Epithelial cell of prostate (primary cell): ENCODE data around the gene PRCP.

ENCODE experiments used
- DNase-seq: peaks from one replicate; pipeline ENCODE4 v3.0.0-alpha.2; 2011; ENCODE audit warnings: low read depth, low spot score
- H3K27ac ChIP-seq: fragments of 450-650 bp; 2 replicates; pipeline ENCODE4 v1.5.1; 2017; ENCODE audit warnings: mild to moderate bottlenecking

Gene PRCP

GRCh38 chr11:82792822-82793569, 107.2 kb downstream of the PRCP start:
- no peak overlapping the region for H3K27ac ChIP-seq
- no peak for DNase-seq

- H3K27ac ChIP-seq: no peak overlapping the region
- DNase-seq: no peak
Measured at GRCh38 chr11:82792319-82792718, 107.9 kb downstream of the PRCP start.

DNA sequence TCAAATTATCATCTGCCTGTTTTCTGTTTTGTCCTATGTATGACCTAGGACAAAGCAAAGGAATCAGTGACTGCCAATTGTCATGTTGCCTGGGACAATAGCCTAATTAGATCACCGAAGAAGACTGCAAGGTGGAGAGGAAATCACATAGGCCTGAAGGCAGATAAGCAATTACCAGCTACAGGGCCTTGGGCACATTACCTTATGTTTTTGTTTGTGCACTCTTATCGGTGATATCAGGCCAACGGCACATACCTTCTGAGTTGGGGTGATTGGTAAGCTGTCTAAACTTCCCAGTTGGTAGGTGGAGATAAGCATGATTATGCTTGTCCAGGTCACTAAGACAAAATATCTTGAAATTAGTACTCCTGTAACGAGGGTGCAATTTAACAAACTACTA, 108.5 kb downstream of the PRCP start:
- no peak overlapping the region for H3K27ac ChIP-seq
- no peak for DNase-seq

DNA sequence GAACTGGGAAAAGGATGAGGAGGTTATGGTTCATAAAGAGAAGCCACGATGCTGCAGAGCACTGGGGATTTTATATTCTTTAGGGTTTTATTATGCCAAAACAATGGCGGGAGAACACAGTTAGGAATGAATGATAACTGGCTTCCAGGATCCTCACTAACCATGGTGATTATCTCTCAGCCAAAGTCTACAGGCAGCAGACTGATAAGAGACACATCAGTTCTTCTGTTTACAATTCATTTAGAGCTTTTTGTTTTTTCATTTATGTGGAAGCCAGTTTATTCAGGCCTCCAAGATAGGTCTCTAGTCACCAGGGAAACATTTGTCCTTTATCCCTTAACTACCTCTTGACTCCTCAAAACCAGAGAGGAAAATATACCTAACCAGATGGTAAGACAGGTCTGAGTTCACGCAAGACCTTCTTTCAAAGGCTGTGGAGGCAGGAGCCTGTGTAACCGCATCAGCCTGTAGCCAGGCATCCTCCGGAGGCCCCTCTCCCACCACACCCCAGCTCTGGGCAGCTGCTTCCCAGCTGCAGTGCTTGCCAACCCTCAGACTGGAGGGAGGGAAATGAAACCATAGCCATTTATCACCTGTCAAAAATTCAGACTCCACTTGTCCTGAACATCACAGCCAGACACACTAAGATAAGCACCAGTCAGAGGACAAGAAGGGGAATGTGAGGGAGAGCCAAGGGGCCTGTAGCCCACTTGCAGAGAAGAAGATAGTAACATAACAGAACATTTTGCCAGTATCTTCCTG, 109.3 kb downstream of the PRCP start:
- no peak overlapping the region for H3K27ac ChIP-seq
- DNase-seq: no peak

GRCh38 chr11:82787981-82788380, 112.2 kb downstream of the PRCP start:
- no peak for DNase-seq
- H3K27ac ChIP-seq: no peak overlapping the region

DNA sequence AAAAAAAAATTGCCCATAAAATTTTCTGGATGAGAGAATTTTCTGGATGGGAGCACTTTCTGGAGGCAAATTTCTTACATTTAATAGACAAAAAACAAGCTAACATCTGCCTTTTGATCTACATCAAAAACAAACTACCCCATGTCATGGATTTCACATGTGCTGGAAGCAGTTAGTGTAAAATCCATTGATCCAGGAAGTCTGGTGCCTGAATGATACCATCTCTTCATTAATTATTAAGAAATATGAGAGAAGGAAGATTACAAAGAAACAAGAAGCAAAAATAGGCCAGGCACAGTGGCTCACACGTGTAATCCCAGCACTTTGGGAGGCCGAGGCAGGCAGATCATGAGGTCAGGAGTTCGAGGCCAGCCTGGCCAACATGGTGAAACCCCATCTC, 113.4 kb downstream of the PRCP start:
- no peak overlapping the region for H3K27ac ChIP-seq
- DNase-seq: no peak

- no peak overlapping the region for H3K27ac ChIP-seq
- no peak for DNase-seq
Measured at GRCh38 chr11:82786001-82786400, 114.2 kb downstream of the PRCP start.

DNA sequence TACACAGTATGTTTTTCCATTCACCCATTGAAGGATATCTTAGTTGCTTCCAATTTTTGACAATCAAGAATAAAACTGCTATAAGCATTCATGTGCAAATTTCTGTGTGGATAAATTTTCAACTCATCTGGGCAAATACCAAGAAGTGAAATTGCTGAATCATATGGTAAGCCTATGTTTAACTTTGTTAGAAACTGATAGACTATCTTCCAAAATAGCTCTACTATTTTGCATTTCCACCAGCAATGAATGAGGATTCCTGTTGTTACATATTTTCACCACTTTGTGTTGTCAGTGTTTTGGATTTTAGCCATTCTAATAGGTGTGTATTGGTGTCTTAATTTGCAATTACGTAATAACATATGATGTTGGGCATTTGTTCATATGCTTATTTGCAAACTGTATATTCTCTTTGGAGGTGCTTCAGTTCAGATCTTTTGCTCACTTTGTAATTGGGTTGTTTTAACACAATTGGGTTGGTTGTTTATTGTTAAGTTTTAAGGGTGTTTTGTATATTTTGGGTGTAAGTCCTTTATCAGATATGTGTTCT, 117.3 kb downstream of the PRCP start:
- H3K27ac ChIP-seq: no peak overlapping the region
- DNase-seq: no peak

DNA sequence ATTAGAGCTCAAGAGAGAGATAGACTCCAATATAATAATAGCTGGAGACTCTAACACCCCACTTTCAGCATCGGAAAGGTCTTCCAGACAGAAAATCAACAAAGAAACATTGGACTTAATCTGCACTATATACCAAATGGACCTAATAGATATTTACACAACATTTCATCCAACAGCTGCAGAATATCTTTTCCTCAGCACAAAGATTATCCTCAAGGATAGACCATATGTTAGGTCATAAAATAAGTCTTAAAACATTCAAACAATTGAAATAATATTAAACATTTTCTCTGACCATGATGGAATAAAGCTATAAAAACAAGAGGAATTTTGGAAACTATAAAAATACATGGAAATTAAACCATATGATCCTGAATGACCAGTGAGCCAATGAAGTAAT, 121.5 kb downstream of the PRCP start:
- H3K27ac ChIP-seq: no peak overlapping the region
- DNase-seq: no peak

- DNase-seq: no peak
- H3K27ac ChIP-seq: no peak overlapping the region
Measured at GRCh38 chr11:82776377-82776776, 123.9 kb downstream of the PRCP start.

DNA sequence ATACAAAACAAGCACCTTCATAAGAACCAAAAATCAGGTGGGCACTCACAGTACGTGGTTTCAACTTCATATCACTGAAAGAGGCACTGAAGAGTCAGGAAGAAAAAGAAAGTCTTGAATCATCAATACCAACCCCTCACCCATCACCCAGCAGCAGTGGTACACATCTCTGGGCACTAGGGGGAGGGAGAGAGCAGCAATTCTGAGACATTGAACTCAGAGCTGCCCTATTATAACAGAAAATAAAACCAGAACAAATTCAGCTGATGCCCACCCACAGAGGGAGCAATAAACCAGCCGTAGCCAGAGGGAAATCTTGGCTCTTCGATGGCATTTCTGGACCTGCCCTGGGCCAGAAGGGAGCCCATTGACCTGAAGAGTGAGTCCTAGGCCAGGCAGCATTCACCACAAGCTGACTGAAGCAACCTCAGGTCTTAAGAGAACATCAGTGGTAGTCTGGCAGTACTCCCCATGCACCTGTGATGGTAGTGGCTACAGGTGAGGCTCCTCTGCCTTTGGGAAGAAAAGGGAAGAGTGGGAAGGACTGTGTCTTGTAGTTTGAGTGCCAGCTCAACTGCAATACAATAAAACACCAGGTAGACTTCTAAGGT, 124.4 kb downstream of the PRCP start:
- no peak for DNase-seq
- H3K27ac ChIP-seq: no peak overlapping the region

- H3K27ac ChIP-seq: no peak overlapping the region
- DNase-seq: no peak
Measured at GRCh38 chr11:82775218-82775617, 125.0 kb downstream of the PRCP start.
